Upper lobe of left lung (tissue), 6 donors: Measurements from ENCODE around the gene PLXNA2. TPM values are rescaled to one million over a fixed set of nuclear protein-coding genes. Genes with fewer than 3 reads are reported as not detected.

Source experiments
- ATAC-seq, 2 donors: fragments of 200-7000 bp; cut with Tn5 transposase; one replicate each; pipeline ENCODE4 v1.9.1; 2022; ENCODE audit warnings: mild to moderate bottlenecking in 2 of 2, moderate library complexity in 2 of 2; ENCODE audit not compliant: low FRiP score in 2 of 2
- DNase-seq, 2 donors: peaks; one replicate each; pipeline ENCODE4 v3.0.0-alpha.2; 2019 to 2020
- H3K27ac ChIP-seq, 4 donors: fragments of 200-600 bp; sonication (generic); one replicate each; pipeline ENCODE4 v1.5.1; 2016 to 2019
- H3K27me3 ChIP-seq, 4 donors: fragments of 200-600 bp; sonication (generic); one replicate each; pipeline ENCODE4 v1.5.1; 2017 to 2019
- H3K36me3 ChIP-seq, 4 donors: fragments of 200-600 bp; sonication (generic); one replicate each; pipeline ENCODE4 v1.5.1; 2016 to 2019
- H3K4me1 ChIP-seq, 4 donors: fragments of 200-600 bp; sonication (generic); one replicate each; pipeline ENCODE4 v1.5.1; 2018 to 2019
- H3K4me3 ChIP-seq, 4 donors: fragments of 200-600 bp; sonication (generic); one replicate each; pipeline ENCODE4 v1.5.1; 2017 to 2019; ENCODE audit warnings: mild to moderate bottlenecking in 2 of 4, moderate library complexity in 1 of 4
- H3K9me3 ChIP-seq, 4 donors: fragments of 200-600 bp; sonication (generic); one replicate each; pipeline ENCODE4 v1.5.1; 2018 to 2019
- CTCF ChIP-seq, 6 experiments: fragments of 450-650 bp in 4 of 6; fragments of 200-600 bp in 2 of 6; sonication (generic) in 2 of 6; IDR thresholded peaks; one replicate each; pipeline ENCODE4 v1.5.1; 2016 to 2019; ENCODE audit warnings: antibody characterized with exemption in 6 of 6
- EP300 ChIP-seq, 4 donors: sonication (generic); formaldehyde crosslinking; IDR thresholded peaks; one replicate each; pipeline ENCODE4 v1.5.1; 2017; ENCODE audit warnings: antibody characterized with exemption in 4 of 4, control low read depth in 2 of 4
- POLR2A ChIP-seq, 4 donors: fragments of 450-650 bp; IDR thresholded peaks; one replicate each; pipeline ENCODE4 v1.5.1; 2016 to 2017; ENCODE audit warnings: antibody characterized with exemption in 4 of 4, mild to moderate bottlenecking in 2 of 4
- POLR2AphosphoS5 ChIP-seq, 2 donors: sonication (generic); formaldehyde crosslinking; IDR thresholded peaks; one replicate each; pipeline ENCODE4 v1.5.1; 2017; ENCODE audit warnings: antibody characterized with exemption in 2 of 2
- WGBS, 2 donors: methylation state at CpG; one replicate each; pipeline ENCODE4 v1.1.5; 2017 to 2018; 5-methylcytosine and 5-hydroxymethylcytosine counted together
- total RNA-seq, 6 donors: library from RNA; depleted of rRNA in 4 of 6; stranded (reverse); fragments of >200 nt in 4 of 6; gene quantifications; one replicate each; pipeline versions ENCODE4 v1.1.0 to v1.2.1, GENCODE V29; 2016 to 2021
- donor health status: DM: no; HTN: no; CAD: no; lungs with moderate emphysema.
- donor health status: DM: no; HTN: yes; CAD: no; lungs with severe emphysema.

Gene PLXNA2
- total RNA-seq, 6 donors from 2014 or later: 77.5 to 150 (median 101) TPM

DNA sequence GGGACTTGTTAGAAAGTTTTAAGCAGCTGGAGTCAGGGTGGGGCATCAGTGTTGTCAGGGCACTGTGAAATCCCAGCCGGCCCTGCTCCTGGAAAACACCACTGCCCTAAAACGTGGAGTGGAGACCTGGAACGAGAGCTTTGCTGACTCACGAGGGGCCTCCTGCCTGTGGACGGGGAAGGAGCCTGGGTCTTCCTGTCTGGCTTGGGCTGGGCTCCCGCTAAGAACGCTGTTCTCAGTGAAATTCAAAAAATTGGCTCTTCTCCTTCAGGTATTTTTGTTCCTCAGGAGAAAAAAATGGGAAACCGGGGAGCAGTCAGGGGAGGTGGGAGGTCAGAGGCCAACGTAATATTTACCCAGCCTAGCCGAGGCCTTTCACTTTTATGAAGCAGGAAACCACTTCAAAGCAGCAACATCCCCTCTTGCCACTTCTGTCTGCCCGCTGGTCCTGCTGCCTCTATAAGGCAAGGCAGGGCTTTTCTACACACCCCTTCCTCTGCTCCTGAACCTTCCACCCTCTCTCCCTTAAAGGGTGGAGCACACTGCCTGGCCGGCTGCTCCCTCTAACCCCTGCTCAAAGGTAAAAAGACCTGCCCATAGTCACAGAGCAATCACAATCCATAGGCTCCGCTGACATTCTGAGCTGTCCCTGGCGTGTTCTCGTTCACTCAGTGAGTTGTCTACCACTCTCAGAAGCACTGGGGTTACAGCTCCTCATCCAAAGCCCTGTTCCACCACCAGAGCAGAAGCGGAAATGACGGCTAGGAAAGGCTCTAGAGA is 8.0 kb downstream of the PLXNA2 start:
- peaks cover 0 to 12% (median 0%) of the 10 kb centered on the region in 4 donors for H3K36me3 ChIP-seq
- peaks cover 92 to 99% (median 95%) of the 10 kb centered on the region in 4 donors for H3K4me1 ChIP-seq
- ATAC-seq (peak in 1 of 2 donors; percentile 82), DNase-seq (peak in 1 of 2 donors; percentile 83)
- peak overlapping the region in 1 of 4 donors; percentile 4 for H3K4me3 ChIP-seq
- H3K9me3 ChIP-seq: no peaks in the 10 kb centered on the region
- WGBS, 2 donors: 16 to 32% methylated on average over 12 to 17 of the region's 17 CpGs
- peak overlapping the region; percentile 78 to 85 (median 80) for H3K27ac ChIP-seq
- no peaks in the 10 kb centered on the region for H3K27me3 ChIP-seq
- TF ChIP-seq POLR2AphosphoS5 (IDR thresholded peaks at IDR 0.05) (peak in 1 of 2 donors; percentile 62), POLR2A (IDR thresholded peaks at IDR 0.05) (no peak), EP300 (IDR thresholded peaks at IDR 0.05) (peak in 1 of 4 donors; percentile 6)

DNA sequence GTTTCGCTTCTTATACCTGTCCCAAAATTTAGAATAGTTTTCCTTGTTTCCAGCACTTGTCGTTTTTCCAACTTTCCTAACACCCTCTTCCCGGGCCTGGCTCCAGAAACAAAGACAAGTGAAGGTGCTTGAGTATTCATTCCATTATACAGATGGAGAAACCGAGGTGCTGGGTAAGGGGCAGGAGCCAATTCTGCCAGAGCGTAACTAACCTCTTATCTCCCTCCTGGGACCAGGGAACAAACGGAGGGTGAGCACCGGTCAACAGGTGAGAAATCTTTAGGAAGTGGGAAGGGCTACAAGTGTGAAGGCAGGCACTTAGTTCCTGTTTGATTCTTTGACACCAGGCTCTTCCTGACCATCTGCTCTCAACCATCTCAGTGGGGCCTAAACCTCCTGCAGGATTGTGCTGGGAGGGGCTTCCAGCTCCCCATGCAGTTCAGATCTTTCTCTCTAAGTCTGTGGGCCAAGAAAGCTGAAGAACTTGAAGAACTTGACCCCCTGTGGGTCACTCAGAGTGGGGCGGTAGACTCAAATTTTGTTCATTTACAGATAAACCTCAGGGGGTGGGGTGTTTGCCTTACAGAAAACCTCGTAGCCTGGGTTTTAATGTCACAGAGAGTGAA is 8.7 kb downstream of the PLXNA2 start:
- peak overlapping the region; percentile 78 to 85 (median 80) for H3K27ac ChIP-seq
- no peak for ATAC-seq

GRCh38 chr1:208234721-208235120 is 9.5 kb downstream of the PLXNA2 start:
- H3K9me3 ChIP-seq: no peaks in the 10 kb centered on the region
- no peak for ATAC-seq
- no peak overlapping the region for H3K4me3 ChIP-seq
- peak in 1 of 2 donors; percentile 46 for DNase-seq
- 74 to 76% methylated on average over 4 to 5 of the region's 5 CpGs for WGBS, 2 donors
- TF ChIP-seq POLR2AphosphoS5 (IDR thresholded peaks at IDR 0.05) (no peak), EP300 (IDR thresholded peaks at IDR 0.05) (no peak), CTCF (IDR thresholded peaks at IDR 0.05) (no peak), POLR2A (IDR thresholded peaks at IDR 0.05) (no peak)
- peaks cover 0 to 8% (median 0%) of the 10 kb centered on the region in 4 donors for H3K36me3 ChIP-seq
- peaks cover 92 to 100% (median 97%) of the 10 kb centered on the region in 4 donors for H3K4me1 ChIP-seq
- H3K27me3 ChIP-seq: no peaks in the 10 kb centered on the region
- peak overlapping the region; percentile 78 to 85 (median 80) for H3K27ac ChIP-seq

More for the DNA sequence above, 8.7 kb downstream of the PLXNA2 start:
- TF ChIP-seq POLR2A (IDR thresholded peaks at IDR 0.05) (no peak), POLR2AphosphoS5 (IDR thresholded peaks at IDR 0.05) (no peak), CTCF (IDR thresholded peaks at IDR 0.05) (no peak), EP300 (IDR thresholded peaks at IDR 0.05) (no peak)
- H3K4me1 ChIP-seq: peaks cover 93 to 100% (median 98%) of the 10 kb centered on the region in 4 donors
- DNase-seq: no peak
- no peaks in the 10 kb centered on the region for H3K9me3 ChIP-seq
- H3K4me3 ChIP-seq: peak overlapping the region in 1 of 4 donors; percentile 4
- no peaks in the 10 kb centered on the region for H3K27me3 ChIP-seq
- WGBS, 2 donors: 56 to 66% methylated on average over 9 of the region's 9 CpGs
- H3K36me3 ChIP-seq: peaks cover 0 to 12% (median 0%) of the 10 kb centered on the region in 4 donors

- peak overlapping the region; percentile 51 to 80 (median 78) for H3K27ac ChIP-seq
- ATAC-seq: peak in 1 of 2 donors; percentile 15
These were observed 10.2 kb downstream of the PLXNA2 start for GRCh38 chr1:208233978-208234377.

More at GRCh38 chr1:208233978-208234377, 10.2 kb downstream of the PLXNA2 start:
- TF ChIP-seq CTCF (IDR thresholded peaks at IDR 0.05) (no peak), POLR2A (IDR thresholded peaks at IDR 0.05) (no peak), POLR2AphosphoS5 (IDR thresholded peaks at IDR 0.05) (no peak)
- Histone ChIP-seq H3K4me3 (no peak overlapping the region), H3K27me3 (no peaks in the 10 kb centered on the region), H3K4me1 (peaks cover 91 to 100% (median 95%) of the 10 kb centered on the region in 4 donors), H3K9me3 (no peaks in the 10 kb centered on the region), H3K36me3 (peaks cover 0 to 8% (median 0%) of the 10 kb centered on the region in 4 donors)
- 41 to 50% methylated on average over 3 of the region's 3 CpGs for WGBS, 2 donors
- no peak for DNase-seq
